Measurements from ENCODE around the gene NKD1.
A peak's percentile ranks its signal among the peaks of the same experiment; 100 is the strongest.

The NKD1 gene

GRCh38 chr16:50628156-50628802 lies 80.1 kb downstream of the NKD1 start:
- Histone ChIP-seq H3K18ac (ENCODE audit: low read depth in 1 of 2, low read length in 2 of 2) (no peak overlapping the region), H2BK15ac (ENCODE audit: low read depth, poor library complexity, severe bottlenecking) (no peak overlapping the region), H2AFZ (ENCODE audit: low read depth, low read length) (no peak overlapping the region), H3K23ac (ENCODE audit: low read length in 2 of 2) (no peak overlapping the region), H3K79me1 (replicated peaks; ENCODE audit: low read length, poor library complexity, severe bottlenecking) (no peaks in the 10 kb centered on the region), H3K9me3 (ENCODE audit: control insufficient read depth, low read length) (no peaks in the 10 kb centered on the region), H3K4me1 (ENCODE audit: control insufficient read depth, insufficient read depth, low read depth, low read length) (no peaks in the 10 kb centered on the region), H4K91ac (ENCODE audit: low read length) (no peak overlapping the region), H3K36me3 (ENCODE audit: control insufficient read depth in 1 of 2, insufficient read depth in 2 of 2, low read depth in 1 of 2, low read length in 2 of 2) (peaks cover 0 to under 1% of the 10 kb centered on the region in 2 experiments), H3K4ac (ENCODE audit: low read depth in 1 of 2, low read length in 2 of 2) (no peak overlapping the region), H3K14ac (ENCODE audit: low read length in 2 of 2) (no peak overlapping the region), H3K4me3 (ENCODE audit: insufficient read depth in 1 of 2, low read depth in 1 of 2, low read length in 2 of 2) (no peak overlapping the region), H3K27me3 (ENCODE audit: control insufficient read depth in 1 of 2, insufficient read depth in 1 of 2, low read length in 2 of 2) (peaks cover 12 to 45% of the 10 kb centered on the region in 2 experiments), H3K4me2 (ENCODE audit: low read length, poor library complexity, severe bottlenecking) (no peak overlapping the region), H2BK12ac (ENCODE audit: low read length in 2 of 2) (no peak overlapping the region), H2BK5ac (ENCODE audit: low read depth, low read length, poor library complexity, severe bottlenecking) (no peak overlapping the region), H3K27ac (ENCODE audit: low read length, poor library complexity, severe bottlenecking) (no peak overlapping the region), H2BK120ac (ENCODE audit: low read depth, low read length) (no peak overlapping the region), H4K8ac (ENCODE audit: low read length) (no peak overlapping the region), H3K9ac (ENCODE audit: low read length) (no peak overlapping the region), H2AK5ac (ENCODE audit: low read length, severe bottlenecking) (no peak overlapping the region)
- 95% methylated on average over 8 of the region's 9 CpGs for WGBS
- DNase-seq, result no peak

- Histone ChIP-seq H4K91ac (ENCODE audit: low read length) (no peak overlapping the region), H2BK15ac (ENCODE audit: low read depth, poor library complexity, severe bottlenecking) (no peak overlapping the region), H3K23ac (ENCODE audit: low read length in 2 of 2) (no peak overlapping the region), H2BK12ac (ENCODE audit: low read length in 2 of 2) (no peak overlapping the region), H3K36me3 (ENCODE audit: control insufficient read depth in 1 of 2, insufficient read depth in 2 of 2, low read depth in 1 of 2, low read length in 2 of 2) (peaks cover 0 to 2% of the 10 kb centered on the region in 2 experiments), H4K8ac (ENCODE audit: low read length) (no peak overlapping the region), H2AK5ac (ENCODE audit: low read length, severe bottlenecking) (no peak overlapping the region), H3K79me1 (replicated peaks; ENCODE audit: low read length, poor library complexity, severe bottlenecking) (no peaks in the 10 kb centered on the region), H3K27me3 (ENCODE audit: control insufficient read depth in 1 of 2, insufficient read depth in 1 of 2, low read length in 2 of 2) (peaks cover 14 to 48% of the 10 kb centered on the region in 2 experiments), H2BK5ac (ENCODE audit: low read depth, low read length, poor library complexity, severe bottlenecking) (no peak overlapping the region), H3K4me3 (ENCODE audit: insufficient read depth in 1 of 2, low read depth in 1 of 2, low read length in 2 of 2) (no peak overlapping the region), H3K4me1 (ENCODE audit: control insufficient read depth, insufficient read depth, low read depth, low read length) (no peaks in the 10 kb centered on the region), H3K9ac (ENCODE audit: low read length) (no peak overlapping the region), H3K4ac (ENCODE audit: low read depth in 1 of 2, low read length in 2 of 2) (no peak overlapping the region), H2AFZ (ENCODE audit: low read depth, low read length) (no peak overlapping the region), H3K27ac (ENCODE audit: low read length, poor library complexity, severe bottlenecking) (no peak overlapping the region), H3K9me3 (ENCODE audit: control insufficient read depth, low read length) (no peaks in the 10 kb centered on the region), H3K4me2 (ENCODE audit: low read length, poor library complexity, severe bottlenecking) (no peak overlapping the region), H2BK120ac (ENCODE audit: low read depth, low read length) (no peak overlapping the region), H3K18ac (ENCODE audit: low read depth in 1 of 2, low read length in 2 of 2) (no peak overlapping the region), H3K14ac (ENCODE audit: low read length in 2 of 2) (peak overlapping the region in 1 of 2 experiments; percentile 80)
- 80% methylated on average over 3 of the region's 4 CpGs for WGBS
- no peak for DNase-seq
These were observed 81.1 kb downstream of the NKD1 start for GRCh38 chr16:50629334-50629733.

GRCh38 chr16:50630394-50631020 lies 82.3 kb downstream of the NKD1 start:
- Histone ChIP-seq H3K36me3 (ENCODE audit: control insufficient read depth in 1 of 2, insufficient read depth in 2 of 2, low read depth in 1 of 2, low read length in 2 of 2) (peaks cover 0 to 2% of the 10 kb centered on the region in 2 experiments), H3K79me1 (replicated peaks; ENCODE audit: low read length, poor library complexity, severe bottlenecking) (no peaks in the 10 kb centered on the region), H3K27me3 (ENCODE audit: control insufficient read depth in 1 of 2, insufficient read depth in 1 of 2, low read length in 2 of 2) (peaks cover 25 to 53% of the 10 kb centered on the region in 2 experiments), H3K9ac (ENCODE audit: low read length) (no peak overlapping the region), H3K4me1 (ENCODE audit: control insufficient read depth, insufficient read depth, low read depth, low read length) (no peaks in the 10 kb centered on the region), H3K14ac (ENCODE audit: low read length in 2 of 2) (no peak overlapping the region), H4K91ac (ENCODE audit: low read length) (no peak overlapping the region), H3K18ac (ENCODE audit: low read depth in 1 of 2, low read length in 2 of 2) (no peak overlapping the region), H3K27ac (ENCODE audit: low read length, poor library complexity, severe bottlenecking) (no peak overlapping the region), H2BK15ac (ENCODE audit: low read depth, poor library complexity, severe bottlenecking) (no peak overlapping the region), H2BK120ac (ENCODE audit: low read depth, low read length) (no peak overlapping the region), H2AK5ac (ENCODE audit: low read length, severe bottlenecking) (no peak overlapping the region), H3K23ac (ENCODE audit: low read length in 2 of 2) (no peak overlapping the region), H2BK5ac (ENCODE audit: low read depth, low read length, poor library complexity, severe bottlenecking) (no peak overlapping the region), H2BK12ac (ENCODE audit: low read length in 2 of 2) (no peak overlapping the region), H3K4me2 (ENCODE audit: low read length, poor library complexity, severe bottlenecking) (no peak overlapping the region), H3K4ac (ENCODE audit: low read depth in 1 of 2, low read length in 2 of 2) (no peak overlapping the region), H4K8ac (ENCODE audit: low read length) (no peak overlapping the region), H2AFZ (ENCODE audit: low read depth, low read length) (no peak overlapping the region), H3K4me3 (ENCODE audit: insufficient read depth in 1 of 2, low read depth in 1 of 2, low read length in 2 of 2) (no peak overlapping the region), H3K9me3 (ENCODE audit: control insufficient read depth, low read length) (no peaks in the 10 kb centered on the region)
- DNase-seq, result no peak
- 87% methylated on average over 11 of the region's 11 CpGs for WGBS

GRCh38 chr16:50631249-50631984 lies 83.2 kb downstream of the NKD1 start:
- no peak overlapping the region for H3K9ac ChIP-seq (ENCODE audit: low read length)
- 71% methylated on average over 7 of the region's 8 CpGs for WGBS
- no peak overlapping the region for H2AFZ ChIP-seq (ENCODE audit: low read depth, low read length)
- no peak overlapping the region for H4K91ac ChIP-seq (ENCODE audit: low read length)
- H2BK120ac ChIP-seq (ENCODE audit: low read depth, low read length), result no peak overlapping the region
- H3K4me3 ChIP-seq (ENCODE audit: insufficient read depth in 1 of 2, low read depth in 1 of 2, low read length in 2 of 2), result no peak overlapping the region
- H2BK5ac ChIP-seq (ENCODE audit: low read depth, low read length, poor library complexity, severe bottlenecking), result no peak overlapping the region
- H3K18ac ChIP-seq (ENCODE audit: low read depth in 1 of 2, low read length in 2 of 2), result no peak overlapping the region
- H2AK5ac ChIP-seq (ENCODE audit: low read length, severe bottlenecking), result no peak overlapping the region
- H3K23ac ChIP-seq (ENCODE audit: low read length in 2 of 2), result no peak overlapping the region
- H3K4ac ChIP-seq (ENCODE audit: low read depth in 1 of 2, low read length in 2 of 2), result no peak overlapping the region
- H3K79me1 ChIP-seq (replicated peaks; ENCODE audit: low read length, poor library complexity, severe bottlenecking), result no peaks in the 10 kb centered on the region
- H3K36me3 ChIP-seq (ENCODE audit: control insufficient read depth in 1 of 2, insufficient read depth in 2 of 2, low read depth in 1 of 2, low read length in 2 of 2), result peaks cover 0 to 2% of the 10 kb centered on the region in 2 experiments
- H3K4me2 ChIP-seq (ENCODE audit: low read length, poor library complexity, severe bottlenecking), result no peak overlapping the region
- no peaks in the 10 kb centered on the region for H3K9me3 ChIP-seq (ENCODE audit: control insufficient read depth, low read length)
- no peaks in the 10 kb centered on the region for H3K4me1 ChIP-seq (ENCODE audit: control insufficient read depth, insufficient read depth, low read depth, low read length)
- no peak overlapping the region for H2BK12ac ChIP-seq (ENCODE audit: low read length in 2 of 2)
- H4K8ac ChIP-seq (ENCODE audit: low read length), result no peak overlapping the region
- peak overlapping the region in 1 of 2 experiments; percentile 6 for H3K14ac ChIP-seq (ENCODE audit: low read length in 2 of 2)
- no peak overlapping the region for H3K27ac ChIP-seq (ENCODE audit: low read length, poor library complexity, severe bottlenecking)
- no peak for DNase-seq
- H2BK15ac ChIP-seq (ENCODE audit: low read depth, poor library complexity, severe bottlenecking), result no peak overlapping the region
- peaks cover 25 to 48% of the 10 kb centered on the region in 2 experiments for H3K27me3 ChIP-seq (ENCODE audit: control insufficient read depth in 1 of 2, insufficient read depth in 1 of 2, low read length in 2 of 2)

Measured in mesenchymal stem cell (in vitro differentiated cells and primary cell).